Chondrocyte (in vitro differentiated cells): ENCODE results near the gene SLC9A9. TPM values are rescaled to one million over a fixed set of nuclear protein-coding genes. Genes with fewer than 3 reads are reported as not detected.

Experiments used
- DNase-seq: peaks from one replicate; pipeline ENCODE4 v3.0.0; 2021; ENCODE audit warnings: mixed read lengths, low spot score
- H3K27ac Mint-ChIP-seq: one replicate; pipeline ENCODE4 v1.8.0; 2021; ENCODE audit warnings: mild to moderate bottlenecking, moderate library complexity, mixed read lengths; ENCODE audit not compliant: unreplicated experiment
- H3K27me3 Mint-ChIP-seq: 2 replicates; pipeline ENCODE4 v1.8.0; 2021; ENCODE audit warnings: low read depth, mixed read lengths
- H3K36me3 Mint-ChIP-seq: 2 replicates; pipeline ENCODE4 v1.8.0; 2021; ENCODE audit warnings: low read depth, mixed read lengths
- H3K4me1 Mint-ChIP-seq: 2 replicates; pipeline ENCODE4 v1.8.0; 2021; ENCODE audit warnings: low read depth, mild to moderate bottlenecking, mixed read lengths
- H3K4me3 Mint-ChIP-seq: one replicate; pipeline ENCODE4 v1.8.0; 2021; ENCODE audit warnings: mild to moderate bottlenecking, moderate library complexity, mixed read lengths; ENCODE audit not compliant: unreplicated experiment
- H3K9me3 Mint-ChIP-seq: 2 replicates; pipeline ENCODE4 v1.8.0; 2021; ENCODE audit warnings: low read depth, mixed read lengths
- total RNA-seq: library from RNA; stranded (reverse); gene quantifications from 3 replicates; pipeline ENCODE4 v1.2.1, GENCODE V29; 2021
- TF ChIP-seq, protein P1 (sequence below): fragments of 200-600 bp; sonication (generic); IDR thresholded peaks from 2 replicates; pipeline ENCODE4 v1.5.0; 2021; ENCODE audit warnings: antibody characterized with exemption, mild to moderate bottlenecking, moderate library complexity

SLC9A9 gene
- total RNA-seq, 1 donor from 2014 or later = 2.6 TPM

GRCh38 chr3:143244516-143245063 lies 603.7 kb downstream of the SLC9A9 start:
- no peak overlapping the region for H3K4me3 Mint-ChIP-seq
- TF ChIP-seq, protein P1, sequence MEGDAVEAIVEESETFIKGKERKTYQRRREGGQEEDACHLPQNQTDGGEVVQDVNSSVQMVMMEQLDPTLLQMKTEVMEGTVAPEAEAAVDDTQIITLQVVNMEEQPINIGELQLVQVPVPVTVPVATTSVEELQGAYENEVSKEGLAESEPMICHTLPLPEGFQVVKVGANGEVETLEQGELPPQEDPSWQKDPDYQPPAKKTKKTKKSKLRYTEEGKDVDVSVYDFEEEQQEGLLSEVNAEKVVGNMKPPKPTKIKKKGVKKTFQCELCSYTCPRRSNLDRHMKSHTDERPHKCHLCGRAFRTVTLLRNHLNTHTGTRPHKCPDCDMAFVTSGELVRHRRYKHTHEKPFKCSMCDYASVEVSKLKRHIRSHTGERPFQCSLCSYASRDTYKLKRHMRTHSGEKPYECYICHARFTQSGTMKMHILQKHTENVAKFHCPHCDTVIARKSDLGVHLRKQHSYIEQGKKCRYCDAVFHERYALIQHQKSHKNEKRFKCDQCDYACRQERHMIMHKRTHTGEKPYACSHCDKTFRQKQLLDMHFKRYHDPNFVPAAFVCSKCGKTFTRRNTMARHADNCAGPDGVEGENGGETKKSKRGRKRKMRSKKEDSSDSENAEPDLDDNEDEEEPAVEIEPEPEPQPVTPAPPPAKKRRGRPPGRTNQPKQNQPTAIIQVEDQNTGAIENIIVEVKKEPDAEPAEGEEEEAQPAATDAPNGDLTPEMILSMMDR = no peak
- peaks cover 8% of the 10 kb centered on the region for H3K4me1 Mint-ChIP-seq
- no peaks in the 10 kb centered on the region for H3K36me3 Mint-ChIP-seq
- no peak for DNase-seq
- no peaks in the 10 kb centered on the region for H3K27me3 Mint-ChIP-seq
- no peak overlapping the region for H3K27ac Mint-ChIP-seq
- H3K9me3 Mint-ChIP-seq = no peaks in the 10 kb centered on the region

DNA sequence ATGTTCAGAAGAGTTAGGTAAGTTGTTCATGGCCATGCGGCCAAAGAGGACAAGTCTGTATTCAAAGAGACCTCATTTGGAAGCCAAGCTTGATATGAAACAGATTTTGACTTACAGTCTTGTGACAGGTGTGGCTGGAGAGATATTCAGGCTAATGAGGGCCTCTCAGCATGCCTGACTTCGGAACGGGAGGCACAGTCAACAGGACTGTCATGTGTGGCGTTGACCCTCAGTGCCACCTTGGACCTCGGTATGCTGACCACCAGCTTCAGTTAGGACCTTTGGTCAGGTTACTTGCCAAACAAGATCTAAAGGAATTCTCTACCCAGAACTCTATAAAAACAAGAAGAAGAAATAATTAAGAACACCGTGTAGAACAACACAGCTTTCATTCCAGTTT lies 604.6 kb downstream of the SLC9A9 start:
- H3K4me3 Mint-ChIP-seq = no peak overlapping the region
- no peaks in the 10 kb centered on the region for H3K9me3 Mint-ChIP-seq
- TF ChIP-seq, protein P1 = no peak
- no peaks in the 10 kb centered on the region for H3K27me3 Mint-ChIP-seq
- no peaks in the 10 kb centered on the region for H3K36me3 Mint-ChIP-seq
- peaks cover 16% of the 10 kb centered on the region for H3K4me1 Mint-ChIP-seq
- H3K27ac Mint-ChIP-seq = no peak overlapping the region
- DNase-seq = no peak

- Mint-ChIP-seq H3K9me3 (no peaks in the 10 kb centered on the region), H3K4me1 (peaks cover 20% of the 10 kb centered on the region), H3K4me3 (no peak overlapping the region), H3K27me3 (no peaks in the 10 kb centered on the region), H3K27ac (no peak overlapping the region), H3K36me3 (no peaks in the 10 kb centered on the region)
- TF ChIP-seq, protein P1 = no peak
- DNase-seq = no peak
Observed at GRCh38 chr3:143242691-143243090, 605.6 kb downstream of the SLC9A9 start.

GRCh38 chr3:143242101-143242500 lies 606.2 kb downstream of the SLC9A9 start:
- no peak overlapping the region for H3K27ac Mint-ChIP-seq
- TF ChIP-seq, protein P1 = no peak
- no peaks in the 10 kb centered on the region for H3K27me3 Mint-ChIP-seq
- H3K36me3 Mint-ChIP-seq = no peaks in the 10 kb centered on the region
- H3K4me1 Mint-ChIP-seq = peaks cover 24% of the 10 kb centered on the region
- DNase-seq = no peak
- no peak overlapping the region for H3K4me3 Mint-ChIP-seq
- no peaks in the 10 kb centered on the region for H3K9me3 Mint-ChIP-seq

DNA sequence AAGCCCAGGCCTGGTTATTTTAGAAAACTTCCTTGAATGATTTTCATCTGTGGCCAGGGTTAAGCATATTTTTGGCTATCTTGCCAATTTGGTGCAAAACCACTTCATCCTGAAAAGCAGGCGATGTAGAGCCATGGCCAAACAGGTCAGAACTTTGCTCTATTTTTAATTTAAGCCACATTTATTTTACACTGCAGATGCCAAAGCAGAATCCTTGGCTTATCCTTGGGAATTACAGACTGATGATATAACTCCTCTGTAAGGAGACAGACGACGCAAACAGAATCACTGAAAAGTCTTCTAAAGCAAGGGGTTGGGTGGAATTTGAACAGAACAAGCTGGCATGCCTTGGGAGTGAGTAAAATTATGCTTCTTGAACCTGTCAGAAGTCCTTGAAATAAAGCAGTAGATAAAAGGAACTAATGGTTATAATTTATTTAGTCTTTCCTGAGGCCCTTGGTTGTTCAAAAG lies 606.8 kb downstream of the SLC9A9 start:
- Mint-ChIP-seq H3K36me3 (peaks cover 2% of the 10 kb centered on the region), H3K27me3 (no peaks in the 10 kb centered on the region), H3K27ac (no peak overlapping the region), H3K9me3 (no peaks in the 10 kb centered on the region), H3K4me1 (peaks cover 30% of the 10 kb centered on the region), H3K4me3 (no peak overlapping the region)
- DNase-seq = no peak
- TF ChIP-seq, protein P1 = no peak
